ENCODE data around the gene REV3L.
"Not testable (repeated sequence)": the region's sequence is repeated elsewhere in the genome, so short reads cannot be mapped to it uniquely, and the experiment has no call there.

The REV3L gene

DNA sequence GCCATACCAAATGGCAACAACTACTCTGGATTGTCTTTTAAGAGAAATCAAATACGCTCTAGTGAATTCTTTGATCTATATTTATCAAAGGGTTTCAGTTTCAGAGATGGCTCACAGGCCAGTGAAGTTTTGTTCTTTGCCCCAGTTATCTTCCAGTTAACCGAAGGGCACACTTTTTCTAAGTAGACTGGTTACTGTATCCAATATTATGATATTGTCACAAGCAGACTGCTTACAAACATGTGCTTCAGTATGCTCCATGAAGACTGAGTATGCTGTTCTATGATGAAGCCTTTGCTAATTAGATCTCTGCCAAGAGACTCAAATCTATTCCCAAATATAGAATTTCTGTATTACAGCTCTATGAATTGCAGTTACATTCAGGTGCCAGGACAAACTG is 181.1 kb downstream of the REV3L start:
- DNase-seq (ENCODE audit: low read depth in 2 of 2), result no peak

DNA sequence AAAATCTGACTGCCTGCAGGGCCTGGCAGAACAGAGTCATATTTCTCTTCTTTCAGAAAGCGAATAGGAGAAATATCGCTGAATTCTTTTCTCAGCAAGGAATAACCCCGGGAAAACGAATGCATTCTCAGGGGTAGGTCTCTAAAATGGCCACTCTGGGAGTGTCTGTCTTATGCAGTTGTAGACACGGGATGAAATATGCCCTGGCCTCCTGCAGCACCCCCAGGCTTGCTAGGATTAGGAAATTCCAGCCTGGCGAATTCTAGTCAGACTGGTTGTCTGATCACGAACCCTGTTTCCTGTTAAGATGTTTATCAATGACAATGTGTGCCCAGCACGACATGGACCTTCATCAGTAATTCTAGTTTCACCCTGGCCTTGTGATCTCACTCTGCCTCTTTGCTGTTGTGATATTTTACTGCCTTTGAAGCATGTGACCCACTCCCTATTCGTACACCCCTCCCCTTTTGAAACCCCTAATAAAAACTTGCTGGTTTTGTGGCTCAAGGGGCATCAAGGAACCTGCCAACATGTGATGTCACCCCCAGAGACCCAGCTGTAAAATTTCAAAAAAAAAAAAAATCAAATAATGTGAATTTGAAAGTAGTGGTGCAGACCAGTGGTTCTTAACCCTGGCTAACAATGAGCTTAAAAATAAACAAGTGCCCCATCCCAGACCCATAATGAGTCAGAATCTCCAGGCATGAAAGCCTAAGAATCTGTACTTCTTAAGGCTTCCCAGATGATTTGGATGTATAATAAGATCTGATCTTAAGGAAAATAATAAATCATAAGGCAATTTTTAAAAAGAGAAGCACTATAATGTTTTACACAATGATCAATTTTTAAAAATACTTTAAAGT is 181.8 kb downstream of the REV3L start:
- DNase-seq (ENCODE audit: low read depth in 2 of 2), result not testable (repeated sequence)

DNA sequence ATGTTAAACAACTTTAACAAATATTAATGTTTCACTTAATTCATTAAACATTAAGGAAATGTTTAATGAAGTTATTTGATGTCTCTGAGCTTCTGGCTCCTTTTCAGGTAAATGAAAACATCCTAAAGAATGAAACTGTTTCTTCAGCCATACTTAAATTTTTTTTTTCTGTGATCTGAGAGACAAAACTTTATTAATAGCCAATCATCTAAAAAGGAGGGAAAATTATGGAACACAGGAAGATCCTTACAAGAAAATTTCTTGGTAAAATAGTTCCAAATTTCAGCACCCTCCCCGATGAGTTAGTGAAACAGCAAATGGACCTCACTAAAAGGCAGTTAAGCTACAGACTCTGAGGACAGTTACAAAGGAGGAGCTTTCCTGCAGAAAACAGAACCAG is 185.2 kb downstream of the REV3L start:
- DNase-seq (ENCODE audit: low read depth in 2 of 2), result no peak

DNA sequence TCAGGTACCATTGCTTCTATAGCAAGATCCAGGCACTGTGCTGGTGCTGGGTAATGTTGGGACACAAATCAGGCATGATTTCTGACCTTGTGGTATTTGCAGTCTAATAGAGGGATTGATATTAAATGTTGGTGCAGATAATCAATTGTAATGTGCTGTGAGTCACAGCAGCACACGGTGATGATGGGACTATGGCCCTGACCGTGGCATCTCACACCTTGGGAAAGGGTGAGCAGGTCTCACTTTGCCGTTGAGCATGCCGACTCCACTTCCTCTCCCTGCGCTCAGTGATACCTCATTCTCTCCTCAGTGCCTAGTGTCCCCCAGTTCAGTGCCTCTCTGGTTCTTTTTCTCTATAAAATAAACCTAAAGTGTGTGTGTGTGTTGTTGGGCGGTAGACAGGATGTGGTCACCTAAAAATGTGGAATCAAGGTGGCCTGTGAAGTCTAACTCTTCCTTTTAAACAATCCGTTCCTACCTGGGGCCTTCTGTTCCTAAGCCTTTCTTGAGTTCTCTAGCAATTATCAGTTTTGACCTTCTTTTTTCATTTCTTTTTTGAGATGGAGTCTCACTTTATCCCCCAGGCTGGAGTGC is 188.5 kb downstream of the REV3L start:
- no peak for DNase-seq (ENCODE audit: low read depth in 2 of 2)

DNA sequence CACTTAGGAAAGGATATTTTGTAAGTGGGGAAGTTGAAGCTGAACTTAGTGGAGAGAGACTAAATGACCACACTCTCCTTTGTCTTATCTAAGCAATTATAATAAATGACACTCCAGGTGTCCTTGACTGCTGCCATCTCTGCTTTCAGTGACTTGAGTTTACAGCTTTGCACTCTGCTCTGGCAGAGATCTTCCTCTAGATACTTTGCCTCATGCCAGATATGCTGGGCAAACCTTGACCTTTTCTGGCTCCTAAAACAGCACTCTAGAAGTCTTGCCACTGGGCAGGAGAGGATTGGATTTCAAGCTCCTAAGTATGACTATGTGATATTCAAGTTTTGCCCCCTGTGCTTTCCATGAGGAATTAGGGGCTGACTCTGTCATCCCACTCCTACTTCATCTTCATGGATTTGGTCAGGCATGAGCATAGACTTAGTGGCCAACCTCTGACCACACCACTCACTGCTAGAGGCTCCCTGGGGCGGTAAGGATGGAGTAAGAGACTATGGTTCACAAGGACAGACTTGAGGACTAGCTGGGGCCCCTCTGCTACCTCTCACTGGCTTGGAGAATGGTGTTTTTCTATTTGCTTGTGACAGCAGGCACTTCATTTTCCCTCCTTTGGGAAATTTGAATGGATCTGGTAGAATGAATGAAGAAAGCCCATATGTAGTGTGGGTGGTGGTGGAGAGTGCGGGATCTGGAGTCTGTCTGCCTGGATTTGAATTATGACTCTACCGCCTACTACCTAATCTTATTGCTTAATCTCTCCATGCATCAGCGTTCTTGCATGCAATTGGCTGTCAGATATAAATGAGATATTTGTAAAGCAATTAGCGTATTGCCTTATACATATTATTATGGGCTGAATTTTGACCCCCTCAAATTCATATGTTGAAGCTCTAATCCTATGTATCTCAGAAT is 191.4 kb downstream of the REV3L start:
- no peak for DNase-seq (ENCODE audit: low read depth in 2 of 2)

DNA sequence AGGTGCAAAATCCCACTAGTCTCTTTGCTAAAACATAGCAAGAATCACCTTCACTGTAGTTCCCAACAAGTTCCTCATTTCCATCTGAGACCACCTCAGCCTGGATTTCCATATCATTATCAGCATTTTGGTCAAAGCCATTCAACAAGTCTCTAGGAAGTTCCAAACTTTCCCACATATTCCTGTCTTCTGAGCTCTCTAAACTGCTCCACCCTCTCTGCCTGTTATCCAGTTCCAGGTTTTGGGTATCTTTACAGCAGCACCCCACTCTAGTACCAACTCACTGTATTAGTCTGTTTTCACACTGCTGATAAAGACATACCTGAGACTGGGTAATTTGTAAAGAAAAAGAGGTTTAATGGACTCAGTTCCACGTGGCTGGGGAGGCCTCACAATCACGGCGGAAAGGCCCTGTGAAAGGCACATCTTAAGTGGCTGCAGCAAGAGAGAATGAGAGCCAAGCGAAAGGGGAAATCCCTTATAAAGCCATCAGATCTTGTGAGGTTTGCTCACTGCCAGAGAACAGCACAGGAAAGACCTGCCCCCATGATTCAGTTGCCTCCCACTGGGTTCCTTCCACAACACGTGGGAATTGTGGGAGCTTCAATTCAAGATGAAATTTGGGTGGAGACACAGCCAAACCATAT is 192.2 kb downstream of the REV3L start:
- DNase-seq (ENCODE audit: low read depth in 2 of 2), result not testable (repeated sequence)

DNA sequence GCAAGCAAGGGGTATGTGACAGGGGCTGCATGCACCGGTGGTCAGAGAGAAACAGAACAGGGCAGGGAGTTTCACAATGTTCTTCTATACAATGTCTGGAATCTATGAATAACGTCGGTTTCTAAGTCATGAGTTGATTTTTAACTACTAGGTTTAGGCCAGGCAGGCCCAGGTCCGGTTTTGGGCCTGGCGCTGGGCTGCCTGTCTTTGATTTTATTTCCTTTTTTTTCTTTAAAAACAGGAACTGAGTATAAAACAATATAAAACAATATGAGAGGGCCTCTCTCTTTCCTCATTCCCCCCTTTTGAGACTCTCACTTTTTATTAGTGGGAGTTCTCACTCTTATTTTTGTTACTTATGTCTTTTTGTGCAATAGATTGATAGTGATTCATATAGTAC is 198.7 kb downstream of the REV3L start:
- DNase-seq (ENCODE audit: low read depth in 2 of 2), result not testable (repeated sequence)

DNA sequence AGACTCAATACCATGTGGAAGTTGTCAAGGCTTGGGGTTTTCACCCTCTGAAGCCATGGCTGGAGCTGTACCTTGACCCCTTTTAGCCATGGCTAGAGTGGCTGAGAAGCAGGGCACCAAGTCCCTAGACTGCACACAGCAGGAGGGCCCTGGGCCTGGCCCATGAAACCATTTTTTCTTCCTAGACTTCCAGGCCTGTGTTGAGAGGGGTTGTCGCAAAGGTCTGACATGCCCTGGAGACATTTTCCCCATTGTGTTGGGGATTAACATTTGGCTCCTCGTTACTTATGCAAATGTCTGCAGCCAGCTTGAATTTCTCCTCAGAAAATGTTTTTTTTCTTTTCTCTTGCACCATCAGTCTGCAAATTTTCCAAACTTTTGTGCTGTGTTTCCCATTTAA is 199.3 kb downstream of the REV3L start:
- no peak for DNase-seq (ENCODE audit: low read depth in 2 of 2)

DNA sequence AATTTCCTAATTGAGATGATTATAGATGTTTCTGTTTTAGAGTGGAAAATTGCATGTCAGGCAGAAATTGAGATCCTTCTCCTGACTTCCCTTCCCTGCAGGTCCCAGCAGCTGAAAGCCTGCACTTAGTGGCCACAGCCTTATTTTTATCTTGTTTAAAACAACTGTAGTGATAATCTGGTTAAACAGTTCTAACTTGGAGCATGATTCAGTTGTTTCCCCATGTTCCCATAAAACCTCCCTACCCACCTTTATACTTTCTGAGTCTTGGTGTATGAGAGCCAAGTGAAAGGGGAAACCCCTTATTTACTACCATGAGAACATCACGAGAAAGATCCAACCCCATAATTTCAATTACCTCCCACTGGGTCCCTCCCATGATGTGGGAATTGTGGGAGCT is 200.5 kb downstream of the REV3L start:
- DNase-seq (ENCODE audit: low read depth in 2 of 2), result no peak

DNA sequence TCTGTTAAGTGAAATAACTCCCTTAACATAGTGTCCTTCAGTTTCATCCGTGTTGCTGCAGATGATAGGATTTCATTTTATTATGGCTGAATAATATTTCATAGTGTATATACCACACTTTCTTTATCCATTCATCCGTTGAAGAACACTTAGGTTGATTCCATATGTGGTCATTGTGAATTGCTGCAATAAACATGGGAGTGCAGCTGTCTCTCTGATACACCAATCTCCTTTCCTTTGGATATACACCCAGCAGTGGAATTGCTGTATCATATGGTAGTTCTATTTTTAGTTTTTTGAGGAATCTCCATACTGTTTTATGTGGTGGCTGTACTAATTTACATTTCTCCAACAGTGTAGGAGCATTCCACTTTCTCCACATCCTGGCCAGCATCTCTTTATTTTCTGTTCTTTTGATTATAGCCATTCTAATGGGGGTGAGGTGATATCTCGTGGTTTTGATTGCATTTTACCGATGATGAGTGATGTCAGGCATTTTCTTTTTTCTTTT is 202.5 kb downstream of the REV3L start:
- no peak for DNase-seq (ENCODE audit: low read depth in 2 of 2)

DNA sequence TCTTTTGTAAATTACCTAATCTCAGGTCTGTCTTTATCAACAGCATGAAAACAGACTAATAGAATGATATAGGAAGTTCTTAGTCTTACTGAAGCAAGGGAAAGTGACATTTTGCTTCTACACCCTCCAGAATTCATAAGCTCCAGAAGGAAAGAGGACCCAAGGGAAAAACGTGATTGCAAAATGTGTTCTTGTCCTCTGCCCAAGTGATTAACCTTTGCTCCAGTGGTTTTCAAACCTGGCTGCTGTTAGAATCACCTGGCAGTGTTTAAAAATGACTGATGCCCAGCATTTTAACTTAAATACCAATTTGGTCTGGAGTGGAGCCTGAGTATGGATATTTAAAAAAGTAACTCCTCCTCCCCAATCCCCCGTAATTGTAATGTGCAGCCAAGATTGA is 204.3 kb downstream of the REV3L start:
- no peak for DNase-seq (ENCODE audit: low read depth in 2 of 2)

DNA sequence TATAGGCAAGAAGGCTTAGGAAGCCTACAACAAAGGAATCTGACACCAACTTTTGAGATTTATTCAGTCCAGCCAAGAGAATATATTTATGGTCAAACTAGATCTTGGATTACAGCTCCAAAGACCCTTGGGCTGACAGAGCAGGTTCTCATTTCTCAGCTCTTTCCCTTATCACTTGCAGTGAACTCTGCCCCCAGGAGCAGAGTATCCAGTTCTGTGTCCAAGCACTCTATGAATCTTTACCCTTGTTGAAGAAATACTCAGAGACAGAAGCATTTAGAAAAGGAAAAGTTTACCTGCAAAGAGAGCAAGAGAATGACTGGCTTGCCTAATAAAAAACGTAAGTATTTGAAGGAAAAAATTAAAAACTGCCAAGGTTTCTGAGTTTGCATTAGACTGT is 205.2 kb downstream of the REV3L start:
- no peak for DNase-seq (ENCODE audit: low read depth in 2 of 2)

DNA sequence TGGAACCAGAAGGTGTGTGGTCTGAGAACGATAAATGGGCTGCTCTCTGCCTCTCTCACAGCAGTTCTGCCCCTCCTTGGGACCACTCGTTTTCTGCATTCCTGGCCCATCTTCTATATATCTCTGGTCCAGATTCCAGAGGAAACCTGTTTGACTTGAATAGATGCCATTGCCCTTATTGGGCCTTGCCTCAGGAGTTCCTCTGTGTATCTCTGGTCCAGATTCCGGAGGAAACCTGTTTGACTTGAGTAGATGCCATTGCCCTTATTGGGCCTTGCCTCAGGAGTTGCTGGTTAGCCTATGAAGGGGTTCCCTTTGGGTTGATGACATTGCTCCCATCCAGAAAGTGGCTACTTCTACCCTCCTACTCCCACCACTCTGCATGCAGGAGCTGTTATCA is 206.3 kb downstream of the REV3L start:
- no peak for DNase-seq (ENCODE audit: low read depth in 2 of 2)

DNA sequence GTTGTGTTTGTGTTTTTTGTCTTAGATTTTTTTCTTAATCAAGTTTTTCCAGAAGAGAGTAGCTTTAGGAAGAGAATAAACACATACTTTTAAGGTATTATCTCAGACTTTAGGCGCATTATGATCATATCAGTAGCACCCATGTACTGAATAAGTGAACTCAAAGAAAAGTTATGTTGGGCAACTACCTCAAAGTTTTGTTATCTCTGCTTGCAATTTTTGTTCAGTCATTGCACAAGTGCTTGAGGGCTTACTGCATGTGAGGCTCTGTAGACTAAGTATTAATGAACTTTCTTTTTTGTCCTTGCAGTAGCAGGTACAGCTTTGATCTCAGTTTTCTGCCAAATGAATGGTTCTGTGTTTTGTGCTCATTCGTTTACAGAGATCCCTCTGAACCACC is 206.7 kb downstream of the REV3L start:
- no peak for DNase-seq (ENCODE audit: low read depth in 2 of 2)

DNA sequence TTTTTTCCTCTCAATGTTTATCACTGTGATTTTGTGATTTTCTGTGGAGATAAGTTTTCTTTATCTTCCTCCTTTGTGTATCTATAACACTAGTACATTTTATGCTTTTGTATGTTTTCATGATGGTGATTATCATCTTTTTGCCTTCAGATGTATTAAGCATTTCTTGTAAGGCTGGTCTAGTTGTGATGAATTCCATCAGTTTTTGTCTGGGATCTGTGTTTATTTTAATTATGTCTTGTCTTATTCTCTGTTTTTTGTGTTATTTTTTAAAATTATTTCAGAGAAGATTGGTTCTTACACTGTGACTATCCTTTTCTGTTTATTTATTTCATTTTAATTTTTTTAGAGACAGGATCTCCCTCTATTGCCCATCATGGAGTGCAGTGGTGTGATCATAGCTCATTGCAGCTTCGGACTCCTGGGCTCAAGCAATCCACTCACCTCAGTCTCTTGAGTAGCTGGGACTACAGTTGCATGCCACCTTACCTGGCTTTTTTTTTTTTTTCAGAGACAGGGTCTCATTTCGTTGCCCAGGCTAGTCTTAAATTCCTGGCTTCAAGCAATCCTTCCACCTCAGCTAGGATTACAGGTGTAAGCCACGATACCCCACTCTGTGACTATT is 208.3 kb downstream of the REV3L start:
- no peak for DNase-seq (ENCODE audit: low read depth in 2 of 2)

DNA sequence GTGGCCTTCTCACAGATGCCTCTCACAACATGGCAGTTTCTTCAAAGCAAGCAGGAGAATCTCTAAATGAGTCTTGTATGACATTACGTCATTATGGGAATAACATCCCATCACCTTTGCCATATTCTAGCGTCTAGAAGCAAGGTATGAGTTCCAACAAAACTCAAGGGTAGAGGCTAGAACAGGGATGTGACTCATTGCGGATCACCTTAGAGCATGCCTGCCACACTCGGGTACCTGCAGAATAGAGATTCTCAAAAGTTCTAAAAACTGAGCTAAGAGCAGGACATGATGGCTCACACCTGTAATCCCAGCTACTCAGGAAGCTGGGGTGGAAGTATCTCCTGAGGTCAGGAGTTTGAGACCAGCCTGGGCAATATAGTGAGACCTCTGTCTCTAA is 212.9 kb downstream of the REV3L start:
- DNase-seq (ENCODE audit: low read depth in 2 of 2), result no peak

DNA sequence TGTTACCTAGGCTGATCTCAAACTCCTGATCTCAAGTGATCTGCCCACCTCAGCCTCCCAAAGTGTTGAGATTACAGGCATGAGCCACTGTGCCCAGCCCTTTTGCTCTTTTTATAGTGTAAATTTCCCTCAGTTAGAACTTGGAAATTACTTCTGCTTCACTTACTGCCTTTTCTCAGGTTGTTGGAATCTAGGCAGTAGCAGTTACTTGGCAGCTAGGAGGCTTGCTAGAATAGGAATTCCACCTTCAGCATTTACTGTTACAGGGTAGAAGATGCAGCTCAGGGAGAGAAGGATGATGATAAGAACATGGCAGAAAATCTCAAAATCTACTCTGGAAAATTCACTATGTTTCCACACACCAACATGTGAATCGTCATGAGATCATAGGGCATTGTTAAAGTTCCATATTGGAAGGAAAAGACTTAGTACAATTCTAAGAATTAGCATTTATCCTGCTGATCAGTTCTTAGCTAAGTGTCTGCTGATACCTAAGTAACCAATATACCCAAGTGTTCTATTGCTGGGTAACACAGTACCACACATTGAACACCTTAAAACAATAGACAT is 213.5 kb downstream of the REV3L start:
- DNase-seq (ENCODE audit: low read depth in 2 of 2), result no peak

DNA sequence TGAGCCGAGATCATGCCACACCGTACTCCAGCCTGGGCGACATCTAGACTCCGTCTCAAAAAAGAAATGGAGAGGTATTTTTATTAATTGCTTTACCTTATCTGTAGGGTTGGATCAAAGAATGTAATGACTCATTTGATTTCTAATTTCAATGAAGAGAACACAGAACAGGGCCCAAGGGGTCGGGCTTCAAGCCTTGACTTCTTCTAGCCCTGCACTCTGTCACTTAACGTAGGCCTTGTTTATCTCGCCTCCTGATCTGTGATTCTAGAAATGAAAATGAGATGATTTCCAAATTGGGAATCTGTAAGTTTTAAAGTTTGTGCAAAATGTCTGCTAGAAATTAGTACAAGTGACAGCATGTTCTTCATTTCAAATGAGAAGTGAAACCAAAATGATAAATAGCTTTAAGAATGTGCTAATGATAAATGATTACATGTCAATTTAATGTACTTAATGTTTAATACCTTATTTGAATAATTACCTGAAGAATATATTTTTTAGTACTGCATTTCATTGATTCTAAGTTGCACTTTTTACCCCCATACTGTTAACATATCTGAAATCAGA is 215.2 kb downstream of the REV3L start:
- no peak for DNase-seq (ENCODE audit: low read depth in 2 of 2)

DNA sequence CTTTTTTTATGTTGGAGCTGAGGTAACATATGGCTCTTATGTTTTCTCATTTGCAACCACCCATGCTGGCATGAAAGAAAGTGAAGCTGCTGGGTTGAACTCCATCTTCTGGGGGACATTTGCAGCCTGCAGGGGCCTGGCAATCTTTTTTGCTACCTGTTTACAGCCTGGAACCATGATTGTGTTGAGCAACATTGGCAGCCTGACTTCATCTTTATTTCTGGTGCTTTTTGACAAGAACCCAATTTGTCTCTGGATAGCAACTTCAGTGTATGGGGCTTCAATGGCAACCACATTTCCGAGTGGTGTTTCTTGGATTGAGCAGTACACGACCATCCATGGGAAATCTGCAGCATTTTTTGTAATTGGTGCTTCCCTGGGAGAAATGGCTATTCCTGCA is 216.7 kb downstream of the REV3L start:
- DNase-seq (ENCODE audit: low read depth in 2 of 2), result no peak

DNA sequence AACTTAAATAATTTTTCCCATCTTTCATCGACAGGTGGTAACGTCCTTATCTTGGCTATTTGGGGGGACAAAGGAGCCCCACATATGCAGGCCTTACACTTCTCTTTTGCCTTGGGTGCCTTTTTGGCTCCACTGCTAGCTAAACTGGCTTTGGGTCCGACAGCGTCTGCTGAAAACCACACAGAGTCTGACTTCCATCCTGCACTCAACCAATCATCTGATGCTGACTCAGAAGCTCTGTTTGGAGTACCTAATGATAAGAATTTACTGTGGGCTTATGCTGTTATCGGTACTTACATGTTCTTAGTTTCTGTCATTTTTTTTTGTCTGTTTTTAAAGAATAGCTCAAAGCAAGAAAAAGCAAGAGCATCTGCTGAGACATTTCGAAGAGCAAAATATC is 217.2 kb downstream of the REV3L start:
- no peak for DNase-seq (ENCODE audit: low read depth in 2 of 2)

DNA sequence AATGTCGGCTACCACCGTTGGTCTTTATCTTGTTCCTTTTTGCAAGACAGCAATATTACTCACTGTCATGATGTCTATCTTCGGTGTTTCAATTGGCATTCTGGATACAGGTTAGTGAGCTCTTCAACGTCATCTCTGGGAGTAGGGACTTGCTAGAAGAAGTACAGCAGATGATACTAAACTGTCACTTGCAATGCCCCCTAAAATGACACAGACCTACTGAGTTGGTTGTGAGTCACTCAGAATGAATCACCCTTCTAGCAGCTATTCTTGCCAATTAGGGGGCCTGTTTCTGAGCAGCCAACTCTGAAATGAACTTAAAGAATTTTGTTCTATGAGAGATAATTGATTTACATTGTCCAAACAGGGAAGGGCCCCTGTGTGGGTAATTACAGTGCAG is 219.2 kb downstream of the REV3L start:
- no peak for DNase-seq (ENCODE audit: low read depth in 2 of 2)
